Epidermal melanocyte (primary cell): ENCODE data around the gene C4orf50.

Source experiments
- DNase-seq: peaks from one replicate; pipeline ENCODE4 v3.0.0; 2011; ENCODE audit warnings: low spot score; ENCODE audit not compliant: insufficient read length

The C4orf50 gene

GRCh38 chr4:6018331-6018730, at the start of gene C4orf50:
Gene C4orf50, minus strand, starts transcription at chr4:6018431.
- no peak for DNase-seq

- no peak for DNase-seq
Measured at GRCh38 chr4:6065934-6066590, 47.8 kb upstream of the C4orf50 start.

- DNase-seq = no peak
Measured at GRCh38 chr4:6065166-6065565, 46.9 kb upstream of the C4orf50 start.

GRCh38 chr4:6064383-6064782, 46.2 kb upstream of the C4orf50 start:
- DNase-seq = no peak

GRCh38 chr4:6063684-6064083, 45.5 kb upstream of the C4orf50 start:
- DNase-seq = no peak

GRCh38 chr4:6062133-6062532, 43.9 kb upstream of the C4orf50 start:
- DNase-seq = no peak

DNA sequence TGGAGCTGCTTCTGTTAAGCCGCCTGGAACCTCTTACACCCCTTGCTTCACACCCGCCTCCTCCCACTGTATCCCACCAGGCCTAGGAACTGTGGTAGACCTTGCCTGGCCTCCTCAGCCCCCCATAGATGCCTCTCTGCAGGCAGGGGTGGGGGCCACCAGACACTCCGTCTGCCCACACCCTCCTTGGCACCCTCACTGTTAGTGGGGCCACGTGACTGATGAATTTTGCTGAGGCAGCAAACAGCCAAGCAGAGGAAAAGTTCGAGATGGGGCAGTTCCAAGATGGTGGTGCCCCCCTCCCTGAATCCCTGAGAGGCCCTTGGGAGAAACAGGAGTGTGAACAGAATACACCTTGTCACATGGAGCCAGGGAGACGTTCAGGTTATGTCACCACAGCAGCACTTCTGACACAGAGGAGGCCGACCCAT, 41.2 kb upstream of the C4orf50 start:
- no peak for DNase-seq

DNA sequence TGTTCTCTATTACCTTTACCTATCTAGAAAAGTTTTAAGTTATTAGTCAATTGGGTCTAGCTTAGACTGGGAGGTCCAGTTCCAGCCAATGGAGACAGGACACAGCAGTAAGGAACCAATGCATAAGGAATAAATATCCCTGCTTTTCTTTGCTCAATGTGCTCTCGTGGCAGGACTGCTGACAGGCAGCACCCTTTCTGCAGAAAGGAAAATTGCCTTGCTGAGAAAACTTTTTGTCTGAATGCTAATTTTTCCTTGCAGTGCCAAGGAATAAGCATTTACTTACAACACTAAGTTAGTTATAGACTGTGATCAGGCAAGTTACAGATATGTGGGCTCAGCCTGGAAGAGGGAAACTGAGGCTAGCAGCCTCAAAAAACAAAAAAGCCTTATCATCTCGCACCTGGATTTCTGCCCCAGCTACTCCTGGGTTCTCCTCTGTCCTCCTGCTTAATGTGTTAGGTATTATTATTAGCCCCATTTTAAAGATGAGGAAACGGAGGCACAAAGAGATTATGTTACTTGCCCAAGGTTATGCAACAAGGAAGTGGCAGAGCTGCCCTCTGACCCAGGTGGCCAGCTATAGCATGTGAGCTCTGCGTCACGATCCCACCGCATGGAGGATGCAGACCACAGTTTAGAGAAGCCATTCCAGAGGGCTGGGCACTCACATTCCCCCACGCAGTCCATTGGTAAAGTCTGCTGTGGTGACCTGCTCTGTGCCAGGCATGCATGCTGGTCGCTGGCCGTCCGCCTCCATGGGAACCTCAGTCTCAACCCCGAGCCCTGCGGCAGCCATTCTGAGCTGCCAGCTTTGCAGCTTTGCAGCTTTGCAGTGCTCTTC, 40.5 kb upstream of the C4orf50 start:
- DNase-seq = no peak

DNA sequence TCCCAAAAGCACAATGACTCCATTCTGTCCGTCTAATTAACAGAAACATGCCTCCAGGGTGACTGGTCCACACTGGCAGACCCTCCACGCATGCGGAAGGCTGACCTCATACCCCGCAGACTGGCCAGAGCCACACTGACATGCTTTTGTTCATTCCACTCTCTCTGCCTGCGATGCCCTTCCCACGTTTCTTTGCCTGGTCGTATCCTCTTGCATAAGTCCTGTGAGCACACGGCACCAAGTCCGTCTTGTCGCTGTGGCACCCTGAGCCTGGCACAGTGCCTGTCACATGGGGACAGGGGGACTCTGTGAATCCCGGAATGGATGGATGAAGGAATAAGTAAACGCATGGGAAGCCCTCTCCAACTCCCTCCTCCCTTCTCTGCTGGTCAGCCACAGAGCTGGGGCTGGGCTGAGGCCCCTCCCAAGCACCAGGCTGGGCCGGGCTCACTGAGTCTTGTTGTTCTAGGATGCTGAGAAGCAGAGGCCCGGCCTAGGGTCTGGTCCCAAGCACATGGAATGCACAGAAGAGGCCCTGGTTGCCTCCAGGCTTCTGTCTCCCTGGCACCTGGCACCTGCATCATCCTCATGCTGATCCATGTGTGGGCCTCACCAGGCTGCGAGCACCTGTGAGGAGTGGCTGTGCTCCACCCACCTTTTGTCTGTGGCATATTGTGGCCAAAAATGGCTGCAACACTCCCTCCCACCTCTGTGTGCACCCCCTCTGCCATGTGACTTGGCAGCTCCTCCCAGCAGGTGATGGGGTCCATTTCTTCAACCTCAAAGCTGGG, 38.9 kb upstream of the C4orf50 start:
- no peak for DNase-seq

GRCh38 chr4:6055436-6055835, 37.2 kb upstream of the C4orf50 start:
- DNase-seq = no peak

DNA sequence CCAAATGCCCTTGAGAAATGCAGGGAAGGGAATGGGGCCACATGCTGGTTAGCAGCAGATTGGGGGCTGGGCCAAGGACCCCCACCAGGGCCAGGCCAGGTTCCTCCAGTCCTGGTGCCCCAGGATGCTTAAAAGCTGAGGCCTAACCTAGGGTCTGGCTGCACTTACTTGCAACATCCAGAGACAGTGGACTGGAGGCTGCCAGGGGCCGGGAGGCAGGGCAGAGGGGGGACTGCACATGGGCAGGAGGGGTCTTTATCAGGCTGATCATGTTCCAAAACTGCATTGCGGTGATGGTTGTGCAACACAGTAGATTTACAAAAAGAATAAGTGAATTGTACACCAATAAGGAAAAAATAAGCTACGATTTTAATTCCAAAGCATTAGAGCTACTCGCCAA, 36.8 kb upstream of the C4orf50 start:
- DNase-seq = no peak

DNA sequence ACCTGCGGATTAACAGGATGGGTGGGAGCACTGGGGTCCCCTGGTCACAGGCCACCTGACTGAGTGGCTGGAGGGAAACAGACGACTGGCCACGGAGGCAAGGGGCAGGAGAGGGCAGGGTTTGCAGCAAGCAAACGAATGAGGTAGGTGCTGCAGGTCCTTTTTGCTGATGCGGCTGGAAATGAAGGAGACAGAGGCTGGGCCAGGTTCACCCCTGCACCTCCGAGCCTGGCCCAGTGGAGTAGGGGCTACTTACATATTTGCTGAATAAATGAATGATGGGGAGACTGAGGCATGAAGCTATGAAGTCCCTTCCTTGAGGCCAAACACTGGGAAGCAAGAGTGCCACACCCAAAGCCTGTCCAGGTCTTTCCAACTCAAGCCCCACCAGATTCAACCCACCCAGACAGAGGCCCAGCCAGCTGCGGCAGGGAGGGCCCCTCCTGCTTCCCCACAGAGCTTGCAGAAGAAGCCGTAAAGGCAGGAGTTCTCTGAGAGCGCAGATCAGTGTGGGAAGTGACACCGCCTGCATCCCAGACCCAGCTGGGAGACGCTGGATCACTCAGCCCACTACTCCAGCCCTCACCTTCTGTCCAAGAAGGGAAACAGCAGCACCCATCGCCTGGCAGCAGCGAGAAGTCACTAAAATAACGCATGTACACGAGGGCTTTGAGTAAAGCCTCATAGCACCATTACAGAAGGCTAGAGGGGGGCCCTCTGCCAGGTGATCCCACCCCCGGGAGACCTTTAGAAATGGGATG, 36.1 kb upstream of the C4orf50 start:
- no peak for DNase-seq

DNA sequence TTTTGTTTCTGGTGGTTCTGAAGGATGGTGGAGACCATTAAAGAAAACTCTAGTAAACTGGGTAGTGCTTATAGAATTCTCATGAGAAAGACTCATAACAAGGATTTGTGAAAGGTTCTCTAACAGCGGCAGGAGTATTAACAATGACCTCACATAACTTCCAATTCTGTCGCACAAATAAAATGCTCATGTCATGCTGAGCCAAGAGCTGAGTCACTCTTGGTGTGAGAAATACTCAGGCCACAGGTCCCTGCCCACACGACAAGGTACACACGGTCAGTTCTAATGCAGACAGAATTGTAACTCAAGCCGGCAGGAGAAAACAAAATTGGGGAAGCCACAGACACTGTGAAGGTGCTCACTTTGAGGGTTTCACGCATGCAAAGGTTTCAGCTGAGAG, 34.4 kb upstream of the C4orf50 start:
- DNase-seq = no peak

GRCh38 chr4:6050551-6050950, 32.3 kb upstream of the C4orf50 start:
- no peak for DNase-seq

DNA sequence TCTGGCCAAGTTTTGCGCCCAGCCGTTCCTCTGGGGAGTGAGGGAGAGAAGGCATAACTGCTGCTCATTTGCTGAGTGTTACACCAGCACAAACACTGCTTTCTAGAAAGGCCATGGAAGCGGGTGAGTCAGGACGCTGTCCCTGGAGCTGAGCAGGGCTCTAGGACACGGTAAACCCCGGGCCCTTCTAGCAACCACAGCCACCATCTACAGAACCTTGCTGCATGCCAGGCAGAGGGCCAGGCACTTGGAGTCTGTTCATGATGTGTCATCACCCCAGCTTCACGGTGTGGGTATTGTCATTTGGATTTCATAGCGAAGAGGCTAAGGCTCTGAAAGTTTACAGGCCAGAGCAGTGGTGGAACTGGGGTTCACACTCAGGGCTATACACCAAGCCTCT, 31.8 kb upstream of the C4orf50 start:
- no peak for DNase-seq

GRCh38 chr4:6049278-6049677, 31.0 kb upstream of the C4orf50 start:
- DNase-seq = no peak

DNA sequence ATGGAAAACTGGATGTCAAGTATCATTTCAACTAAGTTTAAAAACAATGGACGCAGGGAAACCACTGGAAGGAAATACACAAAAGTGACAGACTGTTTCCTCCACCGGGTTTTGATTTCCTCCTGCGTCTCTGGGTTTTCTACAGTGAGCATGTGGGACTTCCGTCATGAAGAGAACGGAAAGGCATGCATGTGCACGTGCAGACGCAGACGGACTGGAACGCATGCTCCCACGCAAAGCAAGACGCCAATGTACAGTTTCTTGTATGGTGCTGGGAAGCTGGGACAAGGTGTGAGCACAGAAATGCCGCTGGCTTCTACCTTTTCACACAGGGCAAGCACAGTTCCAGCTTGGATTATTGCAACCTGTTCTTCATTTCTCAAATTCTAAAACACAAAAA, 30.3 kb upstream of the C4orf50 start:
- no peak for DNase-seq

DNA sequence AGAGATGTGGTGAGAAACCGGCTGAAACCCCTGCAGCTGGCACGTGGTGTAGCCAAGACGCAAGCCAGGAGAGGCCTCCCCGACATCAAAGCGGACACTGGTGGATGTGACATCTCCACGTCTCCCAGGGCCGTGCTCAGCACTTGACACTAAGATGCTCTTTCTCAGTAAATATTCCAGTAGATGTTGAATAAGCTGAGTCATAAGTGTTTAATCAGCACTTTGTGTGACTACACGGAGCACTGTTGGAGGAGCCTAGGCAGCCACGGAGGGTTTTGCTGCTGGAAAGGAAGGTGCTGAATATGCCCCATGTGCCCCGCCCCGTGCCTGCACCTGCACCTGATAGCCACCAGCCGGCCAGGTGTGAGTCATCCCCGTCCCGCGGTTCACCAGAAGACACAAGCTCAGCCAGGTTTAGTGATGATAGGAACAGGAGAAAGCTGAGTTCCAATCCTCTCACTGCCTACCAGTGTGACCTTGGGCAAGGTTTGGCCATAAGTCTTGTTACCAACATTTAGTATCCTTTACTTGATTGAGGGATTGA, 29.0 kb upstream of the C4orf50 start:
- DNase-seq = no peak

DNA sequence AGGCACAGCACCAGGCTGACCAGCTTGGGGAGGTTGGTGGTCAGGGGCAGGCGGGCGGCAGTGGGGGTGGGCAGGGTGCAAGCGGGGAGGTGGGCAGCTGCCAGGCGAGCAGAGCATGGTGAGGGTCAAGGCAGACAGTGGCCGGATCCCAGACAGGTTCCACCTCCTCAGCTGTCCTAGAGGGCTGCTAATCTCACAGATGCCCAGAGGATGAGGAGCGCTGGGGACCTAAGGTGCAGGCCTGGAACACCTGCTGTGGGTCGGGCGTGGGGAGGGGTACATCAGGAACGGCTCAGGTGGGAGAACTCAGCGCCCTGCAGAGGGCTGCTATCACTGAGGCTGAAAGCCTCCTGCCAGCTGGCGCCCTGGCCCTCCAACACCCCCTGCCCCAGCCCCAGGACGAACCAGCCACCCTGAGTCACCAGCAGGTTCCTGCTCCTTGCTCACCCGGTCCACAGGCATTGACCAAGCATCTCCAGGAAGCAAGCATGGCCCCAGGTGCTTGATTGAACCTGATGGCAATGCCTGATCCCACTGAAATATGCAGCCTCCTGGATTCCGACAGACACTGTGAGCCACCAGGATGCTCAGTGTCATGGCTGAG, 28.4 kb upstream of the C4orf50 start:
- no peak for DNase-seq

DNA sequence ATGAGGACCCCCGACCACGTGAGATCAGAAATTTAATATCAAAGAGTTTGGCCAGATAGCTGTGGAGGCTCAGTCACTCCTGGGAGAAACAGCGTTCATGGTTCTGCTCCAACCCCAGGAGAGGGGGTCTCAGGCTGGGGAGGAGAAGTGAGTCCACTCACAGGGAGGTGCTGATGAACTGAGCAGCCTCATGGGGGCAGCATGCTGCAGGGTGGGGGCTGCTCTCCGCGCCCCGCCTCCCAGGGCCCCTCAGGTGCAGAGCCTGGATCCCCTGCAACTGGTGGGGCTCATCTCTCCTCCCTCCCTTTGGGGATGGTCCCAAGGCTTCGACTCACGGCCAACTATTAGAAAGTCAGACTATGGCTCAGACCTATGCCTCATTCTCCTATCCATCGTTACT, 26.6 kb upstream of the C4orf50 start:
- DNase-seq = no peak

DNA sequence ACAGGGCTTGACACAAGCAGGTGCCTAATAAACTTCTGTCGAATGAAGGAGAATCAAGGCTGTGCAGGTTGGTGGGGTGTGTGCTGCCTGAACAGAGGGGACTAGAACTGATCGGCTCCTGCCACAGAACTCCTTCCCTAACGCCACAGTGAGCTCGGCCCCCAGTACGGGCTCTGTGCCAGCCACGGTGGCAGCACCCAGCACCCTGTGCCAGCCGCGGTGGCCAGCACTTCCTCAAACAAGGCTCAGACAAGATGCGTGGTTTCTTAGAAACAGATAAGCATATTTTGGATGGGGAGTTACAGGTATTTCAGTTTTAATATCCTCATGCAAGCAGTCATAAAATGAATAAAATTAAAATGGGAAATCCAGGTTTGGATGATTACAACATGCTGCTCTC, 26.0 kb upstream of the C4orf50 start:
- DNase-seq = no peak
